Fibroblast of mammary gland (primary cell): ENCODE data around the gene PAF1.
A peak's percentile ranks its signal among the peaks of the same experiment; 100 is the strongest.

Source experiments
- DNase-seq: peaks from one replicate; pipeline ENCODE4 v3.0.0-alpha.2; 2010; ENCODE audit warnings: low read depth
- H3K4me3 ChIP-seq: 2 replicates; pipeline ENCODE4 v1.5.1; 2011; ENCODE audit warnings: low read depth, mild to moderate bottlenecking, low read length, moderate library complexity; ENCODE audit not compliant: control insufficient read depth
- CTCF ChIP-seq: conservative IDR thresholded peaks from 2 replicates; pipeline ENCODE4 v1.5.1; 2011; ENCODE audit warnings: low read depth, low read length, inconsistent platforms; ENCODE audit not compliant: control insufficient read depth, insufficient read depth

PAF1 gene

GRCh38 chr19:39432677-39433025, 41.7 kb upstream of the PAF1 start:
- no peak for DNase-seq
- no peak for TF ChIP-seq CTCF
- H3K4me3 ChIP-seq = no peak overlapping the region

DNA sequence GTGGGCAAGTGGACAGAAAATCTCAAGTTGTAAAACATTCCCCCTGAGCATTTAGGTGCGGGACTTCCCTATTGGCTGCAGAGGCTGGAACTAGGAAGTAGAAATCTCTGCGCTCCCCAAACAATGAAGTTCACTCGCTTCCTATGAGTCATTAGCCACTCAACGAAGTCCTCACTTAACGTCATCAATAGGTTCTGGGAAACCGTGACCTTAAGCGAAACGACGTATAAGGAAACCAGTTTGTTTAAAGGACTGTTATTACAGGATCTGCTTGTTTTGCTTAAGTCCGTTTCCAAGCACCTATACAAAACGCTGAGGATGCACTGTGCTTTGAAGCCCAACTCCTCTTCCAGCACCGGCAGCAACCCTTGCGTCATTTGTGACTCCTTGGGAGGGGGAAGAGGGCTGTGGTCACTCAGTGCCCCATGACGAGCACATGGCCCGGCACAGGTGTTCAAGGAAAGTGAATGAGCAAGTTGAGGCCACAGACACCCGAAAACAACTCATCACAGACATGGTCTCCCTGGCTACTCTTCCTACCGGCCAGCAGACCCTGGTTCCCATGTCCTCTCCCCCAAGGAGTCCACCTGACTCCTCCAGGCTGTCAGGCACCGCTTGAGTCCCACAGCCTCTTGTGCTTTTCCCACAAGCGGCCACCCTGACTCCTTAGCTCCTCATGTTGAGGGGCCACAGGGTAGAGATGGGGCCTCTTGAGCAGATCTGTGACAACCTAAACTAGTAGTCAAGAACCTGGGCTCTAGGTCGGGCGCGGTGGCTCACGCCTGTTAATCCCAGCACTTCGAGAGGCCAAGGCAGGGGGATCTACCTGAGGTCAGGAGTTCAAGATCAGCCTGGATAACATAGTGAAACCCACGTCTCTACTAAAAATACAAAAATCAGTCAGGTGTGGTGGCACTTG, 40.0 kb upstream of the PAF1 start:
- peak; percentile 98 for DNase-seq
- no peak overlapping the region for H3K4me3 ChIP-seq
- TF ChIP-seq CTCF = no peak

- peak; percentile 89 for DNase-seq
- no peak for TF ChIP-seq CTCF
- H3K4me3 ChIP-seq = peak overlapping the region; percentile 2
These were observed 37.6 kb upstream of the PAF1 start for GRCh38 chr19:39428283-39429112.

DNA sequence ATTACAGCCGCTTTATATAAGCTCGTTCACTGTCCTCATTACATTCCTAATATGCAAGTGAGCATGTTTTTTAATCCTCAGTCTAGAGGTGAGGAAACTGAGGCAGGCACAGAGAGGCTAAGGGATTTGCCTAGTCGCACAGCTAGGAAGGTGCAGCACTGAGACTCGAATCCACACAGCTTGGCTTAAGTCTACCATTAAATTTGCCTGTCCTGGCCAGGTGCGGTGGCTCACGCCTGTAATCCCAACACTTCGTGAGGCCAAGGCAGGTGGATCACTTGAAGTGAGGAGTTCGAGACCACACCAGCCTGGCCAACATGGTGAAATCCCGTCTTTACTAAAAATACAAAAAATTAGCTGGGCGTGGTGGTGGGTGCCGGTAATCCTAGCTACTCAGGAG, 36.8 kb upstream of the PAF1 start:
- TF ChIP-seq CTCF = no peak
- no peak for DNase-seq
- H3K4me3 ChIP-seq = no peak overlapping the region

DNA sequence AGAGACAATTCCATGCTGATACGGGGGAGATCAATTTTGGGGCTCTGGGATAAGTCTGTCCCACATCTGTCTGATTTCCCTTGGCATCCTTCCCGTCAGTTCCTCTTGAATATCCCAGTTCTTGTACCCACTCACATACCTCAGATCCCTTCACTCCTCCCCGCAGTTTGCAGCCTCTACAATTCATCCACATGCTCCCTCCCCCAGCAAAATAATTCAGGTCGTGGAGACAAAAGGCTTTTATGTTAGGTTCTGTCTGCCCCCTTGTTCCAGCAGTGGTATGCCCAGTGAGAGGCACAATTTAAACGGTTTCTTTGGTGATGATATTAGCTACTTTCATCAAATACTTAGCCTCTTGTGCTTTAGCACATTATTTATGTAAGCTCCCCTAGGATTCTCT, 35.3 kb upstream of the PAF1 start:
- DNase-seq = no peak

DNA sequence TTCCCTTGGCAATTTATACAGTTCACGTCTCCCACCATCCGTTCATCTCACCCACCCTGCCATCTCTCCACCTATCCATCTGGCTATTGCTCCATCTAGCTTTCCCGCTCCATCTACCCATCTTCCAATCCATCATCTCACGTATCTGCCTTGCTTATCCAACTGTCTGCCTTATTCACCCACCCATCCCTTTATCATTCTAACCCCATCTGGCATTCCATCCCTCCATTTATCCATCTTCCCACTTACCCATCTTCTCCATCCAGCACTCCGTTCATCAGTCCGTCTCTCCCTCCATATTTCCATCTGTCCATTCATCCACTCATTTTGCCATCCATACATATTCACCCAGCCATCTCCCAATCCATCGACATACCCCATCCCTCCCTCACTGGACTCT, 34.8 kb upstream of the PAF1 start:
- no peak overlapping the region for H3K4me3 ChIP-seq
- no peak for TF ChIP-seq CTCF

More for the DNA sequence above, 35.3 kb upstream of the PAF1 start:
- no peak overlapping the region for H3K4me3 ChIP-seq
- TF ChIP-seq CTCF = no peak

More for the DNA sequence above, 34.8 kb upstream of the PAF1 start:
- no peak for DNase-seq
